Mesenteric fat pad (tissue), 1 donor: ENCODE data around the gene CACNA2D2. TPM values are rescaled to one million over a fixed set of nuclear protein-coding genes. Genes with fewer than 3 reads are reported as not detected.

Experiments used
- DNase-seq: peaks from one replicate; pipeline ENCODE4 v3.0.0-alpha.2; 2020; ENCODE audit warnings: low spot score
- total RNA-seq: library from RNA; stranded (reverse); fragmentation: NEBNext Ultra II Directional; extraction: Animal tissue kit (Norgen Biotek cat#: 25700); gene quantifications from one replicate; pipeline ENCODE4 v1.2.1, GENCODE V29; 2021
- donor health status: DM: yes; HTN: yes; CAD: no.

Gene CACNA2D2
- total RNA-seq, 1 donor from 2014 or later, result 0.45 TPM

GRCh38 chr3:50331364-50331907, 172.0 kb downstream of the CACNA2D2 start:
- DNase-seq, result no peak

- DNase-seq, result no peak
Measured at GRCh38 chr3:50330330-50330729, 173.1 kb downstream of the CACNA2D2 start.

- peak; percentile 98 for DNase-seq
Measured at GRCh38 chr3:50327943-50328691, 175.3 kb downstream of the CACNA2D2 start, which contains the start of gene TUSC2. TUSC2 (minus strand) TSS chr3:50328223; CDS start chr3:50328099, 124 bp downstream.

GRCh38 chr3:50327129-50327528, 176.3 kb downstream of the CACNA2D2 start:
- no peak for DNase-seq

GRCh38 chr3:50326182-50326541, 177.3 kb downstream of the CACNA2D2 start:
- no peak for DNase-seq

GRCh38 chr3:50325497-50326181, 177.8 kb downstream of the CACNA2D2 start:
- DNase-seq, result no peak

GRCh38 chr3:50325113-50325480, 178.3 kb downstream of the CACNA2D2 start:
- DNase-seq, result no peak

GRCh38 chr3:50324351-50325112, 178.9 kb downstream of the CACNA2D2 start:
- DNase-seq, result no peak

GRCh38 chr3:50323614-50324199, 179.7 kb downstream of the CACNA2D2 start:
- no peak for DNase-seq

GRCh38 chr3:50323092-50323600, 180.3 kb downstream of the CACNA2D2 start:
- no peak for DNase-seq

GRCh38 chr3:50322386-50323091, 180.9 kb downstream of the CACNA2D2 start, which contains the start of gene HYAL2:
HYAL2 (minus strand) TSS chr3:50322745; CDS start chr3:50320489, 2,256 bp downstream.
- no peak for DNase-seq

GRCh38 chr3:50322115-50322385, 181.4 kb downstream of the CACNA2D2 start:
- DNase-seq, result no peak

- DNase-seq, result peak; percentile 96
Measured at GRCh38 chr3:50321336-50322114, 181.9 kb downstream of the CACNA2D2 start.

- no peak for DNase-seq
Measured at GRCh38 chr3:50320853-50321335, 182.5 kb downstream of the CACNA2D2 start.

GRCh38 chr3:50319894-50320625, 183.4 kb downstream of the CACNA2D2 start:
- no peak for DNase-seq

GRCh38 chr3:50319181-50319893, 184.1 kb downstream of the CACNA2D2 start:
- no peak for DNase-seq

GRCh38 chr3:50318615-50319014, 184.8 kb downstream of the CACNA2D2 start:
- DNase-seq, result no peak

GRCh38 chr3:50318163-50318562, 185.3 kb downstream of the CACNA2D2 start:
- no peak for DNase-seq
